Caco-2 (cell line): Measurements from ENCODE around the gene SLC6A8. TPM values are rescaled to one million over a fixed set of nuclear protein-coding genes. Genes with fewer than 3 reads are reported as not detected.

ENCODE experiments used
- BruUV-seq: library from RNA; stranded (reverse); fragments of 400-500 nt; replicated peaks from 2 replicates; lab custom pipeline; 2021; lab: Mats Ljungman, UMichigan
- CTCF ChIA-PET: fragments of 300-600 bp; sonication (Branson Sonifier 250); formaldehyde crosslinking; loops from one replicate; lab custom pipeline; 2022; ENCODE audit warnings: antibody characterized with exemption; lab: Charles Lee
- POLR2A ChIA-PET: fragments of 300-600 bp; sonication (Branson Sonifier 250); formaldehyde crosslinking; loops from one replicate; lab custom pipeline; 2022; ENCODE audit warnings: antibody characterized with exemption; lab: Charles Lee
- DNase-seq, 2 experiments: peaks; one replicate each; pipeline versions ENCODE4 v3.0.0 to v3.0.0-alpha.2; 2020 to 2022
- H3K27me3 ChIP-seq: replicated peaks from 2 replicates; pipeline ENCODE4 v1.6.0; 2011; ENCODE audit warnings: low read length; ENCODE audit not compliant: control insufficient read depth, insufficient read depth
- H3K36me3 ChIP-seq: 2 replicates; pipeline ENCODE4 v1.5.1; 2011; ENCODE audit warnings: low read length; ENCODE audit not compliant: control insufficient read depth, insufficient read depth
- H3K4me1 ChIP-seq: fragments of 250-450 bp; sonication (Bioruptor Pico); 2 replicates; pipeline ENCODE4 v1.5.1; 2020; ENCODE audit warnings: mild to moderate bottlenecking
- H3K4me3 ChIP-seq: 2 replicates; pipeline ENCODE4 v1.5.1; 2011; ENCODE audit warnings: low read depth, mild to moderate bottlenecking, control low read depth, low read length
- H3K9me3 ChIP-seq: fragments of 250-450 bp; sonication (Bioruptor Pico); 2 replicates; pipeline ENCODE4 v1.5.1; 2020; ENCODE audit warnings: mild to moderate bottlenecking, moderate library complexity
- H3K27ac Mint-ChIP-seq: one replicate; pipeline ENCODE4 v1.8.0; 2022; ENCODE audit warnings: mixed read lengths; ENCODE audit not compliant: unreplicated experiment
- H3K27me3 Mint-ChIP-seq: one replicate; pipeline ENCODE4 v1.8.0; 2022; ENCODE audit warnings: mixed read lengths; ENCODE audit not compliant: insufficient read depth, unreplicated experiment
- H3K36me3 Mint-ChIP-seq: one replicate; pipeline ENCODE4 v1.8.0; 2022; ENCODE audit warnings: mild to moderate bottlenecking, mixed read lengths; ENCODE audit not compliant: insufficient read depth, unreplicated experiment
- H3K4me1 Mint-ChIP-seq: one replicate; pipeline ENCODE4 v1.8.0; 2022; ENCODE audit warnings: low read depth, mixed read lengths; ENCODE audit not compliant: unreplicated experiment
- H3K4me3 Mint-ChIP-seq: one replicate; pipeline ENCODE4 v1.8.0; 2022; ENCODE audit warnings: mild to moderate bottlenecking, moderate library complexity, mixed read lengths; ENCODE audit not compliant: unreplicated experiment
- H3K9me3 Mint-ChIP-seq: one replicate; pipeline ENCODE4 v1.8.0; 2022; ENCODE audit warnings: mixed read lengths; ENCODE audit not compliant: unreplicated experiment
- CTCF ChIP-seq, 2 experiments: fragments of 200-600 bp in 1 of 2; IDR thresholded peaks; 1 replicate in 1 of 2; 2 replicates in 1 of 2; pipeline versions ENCODE4 v1.5.1 to v1.8.0; 2011 to 2022; ENCODE audit warnings: antibody characterized with exemption in 1 of 2, control low read depth in 1 of 2, inconsistent platforms in 1 of 2, low read depth in 1 of 2, low read length in 1 of 2, mild to moderate bottlenecking in 1 of 2, moderate library complexity in 1 of 2; ENCODE audit not compliant: insufficient read depth in 1 of 2, severe bottlenecking in 1 of 2, unreplicated experiment in 1 of 2
- intact Hi-C: fragments of 100-400 bp; cut with micrococcal nuclease; formaldehyde crosslinking; loops from one replicate; pipeline ENCODE4 v1.10.0; 2022; ENCODE audit not compliant: unreplicated experiment
- total RNA-seq: library from RNA; stranded (reverse); gene quantifications from 2 replicates; pipeline ENCODE4 v1.2.3, GENCODE V29; 2022

The SLC6A8 gene
- total RNA-seq, 1 experiment from 2014 or later: 8.8 TPM

GRCh38 chrX:153647461-153648357 lies 40.0 kb upstream of the SLC6A8 start:
- no peak for TF ChIP-seq CTCF (IDR thresholded peaks at IDR 0.05; ENCODE audit: insufficient read depth in 1 of 2, low read depth in 1 of 2, low read length in 1 of 2, severe bottlenecking in 1 of 2, unreplicated experiment in 1 of 2)
- intact Hi-C loops: loop anchor here (5.0 kb wide), 1 partner anchor 35 kb away; no protein-coding TSS in a partner anchor
- H3K4me3 ChIP-seq: peak overlapping the region; percentile 31

GRCh38 chrX:153648358-153649177 lies 39.2 kb upstream of the SLC6A8 start:
- Histone ChIP-seq H3K27me3 (no peaks in the 10 kb centered on the region), H3K4me1 (peaks cover 24% of the 10 kb centered on the region), H3K9me3 (no peaks in the 10 kb centered on the region), H3K36me3 (no peaks in the 10 kb centered on the region), H3K4me3 (no peak overlapping the region)
- POLR2A ChIA-PET: no interaction called here
- intact Hi-C loops: loop anchor here (5.0 kb wide), 1 partner anchor 36 kb away; no protein-coding TSS in a partner anchor
- no peaks in the 10 kb centered on the region for H3K27me3 Mint-ChIP-seq
- DNase-seq: no peak
- no peak overlapping the region for H3K27ac Mint-ChIP-seq
- no peaks in the 10 kb centered on the region for H3K9me3 Mint-ChIP-seq
- no peak for TF ChIP-seq CTCF (IDR thresholded peaks at IDR 0.05; ENCODE audit: insufficient read depth in 1 of 2, low read depth in 1 of 2, low read length in 1 of 2, severe bottlenecking in 1 of 2, unreplicated experiment in 1 of 2)
- CTCF ChIA-PET: interaction anchor here (0.5 to 3.4 kb wide), 2 partner anchors 13 to 19 kb away, joined by 3 to 15 read pairs; no protein-coding TSS in a partner anchor
- no peak overlapping the region for H3K4me3 Mint-ChIP-seq
- BruUV-seq: TSS peak; percentile 17
- no peaks in the 10 kb centered on the region for H3K4me1 Mint-ChIP-seq
- no peaks in the 10 kb centered on the region for H3K36me3 Mint-ChIP-seq

More at GRCh38 chrX:153647461-153648357, 40.0 kb upstream of the SLC6A8 start:
- H3K27me3 Mint-ChIP-seq: peaks cover 4% of the 10 kb centered on the region
- Histone ChIP-seq H3K36me3 (no peaks in the 10 kb centered on the region), H3K27me3 (no peaks in the 10 kb centered on the region), H3K9me3 (no peaks in the 10 kb centered on the region), H3K4me1 (peaks cover 24% of the 10 kb centered on the region)
- no TSS peak for BruUV-seq
- no peak for DNase-seq
- H3K4me3 Mint-ChIP-seq: no peak overlapping the region
- ChIA-PET POLR2A (no interaction called here), CTCF (interaction anchor here (0.5 to 3.4 kb wide), 5 partner anchors 10 to 93 kb away, joined by 3 to 15 read pairs (median 3); partner anchors contain the start of gene CCNQ)
- no peaks in the 10 kb centered on the region for H3K4me1 Mint-ChIP-seq
- no peaks in the 10 kb centered on the region for H3K36me3 Mint-ChIP-seq
- H3K27ac Mint-ChIP-seq: no peak overlapping the region
- H3K9me3 Mint-ChIP-seq: no peaks in the 10 kb centered on the region
